ENCODE results near the gene RBM38. TPM values are rescaled to one million over a fixed set of nuclear protein-coding genes. Genes with fewer than 3 reads are reported as not detected.

Gene RBM38
- total RNA-seq, 2 experiments from 2014 or later: 142 to 144 TPM

DNA sequence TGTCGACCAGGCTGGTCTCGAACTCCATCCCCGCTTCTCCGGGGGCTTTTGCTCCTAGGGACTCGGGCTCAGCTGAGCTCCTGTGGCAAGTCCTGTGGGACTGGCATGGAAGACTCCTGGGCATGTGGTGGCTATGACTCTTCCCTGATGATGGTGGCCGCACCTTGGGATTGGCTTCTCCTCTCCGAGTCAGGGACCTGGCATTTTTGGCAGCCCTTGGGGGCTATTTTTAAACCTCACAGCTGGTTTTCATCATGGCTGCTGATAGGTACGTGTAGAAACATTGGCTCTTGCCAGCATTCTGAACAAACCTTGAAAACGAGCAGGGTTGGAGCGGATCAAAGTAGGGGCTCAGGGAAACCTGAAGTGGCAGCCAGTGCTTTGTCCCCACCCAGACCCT lies 54.1 kb downstream of the RBM38 start:
- no peaks in the 10 kb centered on the region for H3K9me3 Mint-ChIP-seq
- H3K4me1 Mint-ChIP-seq: peaks cover 2% of the 10 kb centered on the region
- H3K27ac Mint-ChIP-seq: peak overlapping the region; percentile 16
- no peak overlapping the region for H3K4me3 Mint-ChIP-seq
- no peak for DNase-seq
- no peaks in the 10 kb centered on the region for H3K27me3 Mint-ChIP-seq
- H3K36me3 Mint-ChIP-seq: no peaks in the 10 kb centered on the region

DNA sequence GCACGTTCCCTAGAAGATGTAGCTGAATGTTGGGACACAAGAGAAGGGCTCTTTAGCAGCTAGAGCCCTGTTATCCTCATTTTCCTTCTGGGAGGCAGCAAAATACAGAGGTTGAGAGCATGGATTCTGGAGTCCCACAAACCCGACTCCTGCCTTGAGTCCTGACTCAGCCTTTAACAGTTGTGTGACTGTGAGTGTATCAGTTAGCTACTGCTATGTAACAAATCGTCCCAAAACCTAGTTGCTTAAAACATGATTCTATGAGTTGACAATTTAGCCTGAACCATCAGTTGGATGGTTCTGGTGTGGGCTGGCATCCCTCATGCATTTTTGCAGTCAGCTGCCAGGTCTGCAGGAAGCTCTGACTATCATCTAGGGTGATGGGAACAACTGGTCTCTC lies 54.6 kb downstream of the RBM38 start:
- peaks cover 7% of the 10 kb centered on the region for H3K4me1 Mint-ChIP-seq
- no peak overlapping the region for H3K27ac Mint-ChIP-seq
- DNase-seq: no peak
- no peaks in the 10 kb centered on the region for H3K27me3 Mint-ChIP-seq
- no peaks in the 10 kb centered on the region for H3K9me3 Mint-ChIP-seq
- no peaks in the 10 kb centered on the region for H3K36me3 Mint-ChIP-seq
- H3K4me3 Mint-ChIP-seq: no peak overlapping the region

DNA sequence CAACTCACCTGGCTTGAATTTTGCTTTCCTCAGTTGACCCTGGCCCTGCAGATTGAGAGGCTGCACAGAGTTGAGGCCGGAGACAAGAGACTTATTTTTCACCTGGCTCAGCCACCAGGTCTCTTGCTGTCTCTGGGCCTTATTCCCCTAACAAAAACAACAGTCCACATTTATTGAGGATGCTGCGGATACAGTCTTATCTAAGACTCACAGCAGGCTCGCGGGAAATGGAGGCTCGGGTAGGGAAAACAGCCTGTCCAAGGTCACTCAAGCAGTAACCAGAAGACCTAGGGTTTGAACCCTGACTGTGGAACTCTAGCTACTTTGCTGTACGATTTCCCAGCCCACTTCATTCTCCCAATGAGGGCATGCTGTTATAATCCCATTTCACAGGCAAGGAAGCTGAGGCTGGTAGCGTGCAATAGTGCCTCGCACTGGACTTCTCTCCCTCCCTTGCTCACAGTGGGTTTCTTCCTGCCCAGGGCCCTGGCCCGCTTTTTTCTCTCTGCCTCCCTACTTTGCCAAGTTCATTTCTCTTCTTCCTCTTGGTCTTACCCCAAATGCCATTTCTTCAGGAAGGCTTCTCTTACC lies 57.7 kb downstream of the RBM38 start:
- H3K4me1 Mint-ChIP-seq: peaks cover 21% of the 10 kb centered on the region
- no peak overlapping the region for H3K4me3 Mint-ChIP-seq
- H3K27me3 Mint-ChIP-seq: no peaks in the 10 kb centered on the region
- no peak for DNase-seq
- peaks cover 5% of the 10 kb centered on the region for H3K36me3 Mint-ChIP-seq
- H3K27ac Mint-ChIP-seq: no peak overlapping the region
- no peaks in the 10 kb centered on the region for H3K9me3 Mint-ChIP-seq

DNA sequence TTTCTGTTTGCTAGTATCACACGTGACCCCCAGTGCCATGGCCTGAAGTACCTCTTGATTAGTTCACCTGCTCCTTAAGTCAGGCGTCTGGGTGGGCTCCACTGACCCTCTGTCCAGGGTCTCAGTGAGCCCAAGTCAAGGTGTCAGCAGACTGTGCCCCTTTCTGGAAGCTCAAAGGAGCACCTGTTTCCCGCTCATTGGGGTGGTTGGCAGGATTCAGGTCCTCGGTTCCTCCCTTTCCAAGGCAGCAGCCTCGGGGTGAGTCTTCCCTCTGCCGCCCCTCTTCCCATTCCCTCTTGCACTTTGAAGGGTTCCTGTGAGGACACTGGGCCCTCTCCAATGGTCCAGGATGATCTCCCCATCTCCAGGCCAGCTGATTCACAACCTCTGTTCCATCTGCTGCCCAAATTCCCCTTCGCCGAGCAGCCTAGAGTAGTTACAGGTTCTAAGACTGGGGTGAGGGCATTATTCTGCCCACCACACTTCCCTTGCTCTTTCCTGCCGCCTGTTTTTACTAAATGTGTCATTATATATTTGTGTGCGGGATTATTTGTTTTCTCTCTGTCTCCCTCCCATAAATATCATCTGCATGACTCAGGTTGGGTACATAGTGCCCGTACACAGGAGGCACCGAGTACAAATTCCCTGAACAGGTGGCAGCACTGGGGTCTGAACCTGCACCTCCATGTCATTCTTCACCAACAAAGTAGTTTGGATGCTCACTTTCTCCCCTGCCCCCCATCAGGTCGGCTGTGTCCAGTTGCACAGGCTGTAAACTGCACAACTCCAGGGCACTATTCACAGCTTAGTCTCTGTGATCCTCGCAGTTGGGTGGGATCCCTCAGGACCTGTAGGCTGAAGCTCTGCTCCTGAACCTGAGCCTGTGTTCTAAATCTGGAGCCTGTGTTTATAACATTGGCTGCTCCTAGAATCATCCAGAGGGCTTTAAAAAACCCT lies 58.5 kb downstream of the RBM38 start:
- no peak overlapping the region for H3K4me3 Mint-ChIP-seq
- H3K9me3 Mint-ChIP-seq: no peaks in the 10 kb centered on the region
- no peak for DNase-seq
- H3K27ac Mint-ChIP-seq: no peak overlapping the region
- H3K27me3 Mint-ChIP-seq: no peaks in the 10 kb centered on the region
- H3K4me1 Mint-ChIP-seq: peaks cover 21% of the 10 kb centered on the region
- peaks cover 5% of the 10 kb centered on the region for H3K36me3 Mint-ChIP-seq

DNA sequence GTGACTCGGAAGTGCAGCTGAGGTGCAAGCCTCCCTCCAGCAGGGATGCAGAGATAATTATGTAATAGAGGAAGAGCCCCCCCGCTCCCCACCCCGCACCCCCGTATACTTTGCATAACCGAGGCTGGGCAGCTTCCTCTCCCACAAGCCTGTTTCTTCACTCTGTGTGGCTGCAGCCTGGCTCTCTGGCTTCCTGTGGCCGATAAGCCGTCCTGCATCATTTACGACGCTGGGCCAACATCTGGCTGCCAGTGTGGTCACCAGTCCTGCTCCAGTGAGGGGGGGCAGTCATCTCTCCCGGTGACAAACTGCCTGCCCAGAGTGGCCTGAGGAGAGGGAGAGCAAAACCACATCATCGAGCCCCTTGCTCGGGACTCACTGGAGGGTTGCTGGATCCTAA lies 59.2 kb downstream of the RBM38 start:
- DNase-seq: no peak
- H3K27ac Mint-ChIP-seq: peak overlapping the region; percentile 15
- no peaks in the 10 kb centered on the region for H3K27me3 Mint-ChIP-seq
- H3K4me3 Mint-ChIP-seq: peak overlapping the region; percentile 46
- H3K36me3 Mint-ChIP-seq: peaks cover 5% of the 10 kb centered on the region
- no peaks in the 10 kb centered on the region for H3K9me3 Mint-ChIP-seq
- H3K4me1 Mint-ChIP-seq: peaks cover 21% of the 10 kb centered on the region

DNA sequence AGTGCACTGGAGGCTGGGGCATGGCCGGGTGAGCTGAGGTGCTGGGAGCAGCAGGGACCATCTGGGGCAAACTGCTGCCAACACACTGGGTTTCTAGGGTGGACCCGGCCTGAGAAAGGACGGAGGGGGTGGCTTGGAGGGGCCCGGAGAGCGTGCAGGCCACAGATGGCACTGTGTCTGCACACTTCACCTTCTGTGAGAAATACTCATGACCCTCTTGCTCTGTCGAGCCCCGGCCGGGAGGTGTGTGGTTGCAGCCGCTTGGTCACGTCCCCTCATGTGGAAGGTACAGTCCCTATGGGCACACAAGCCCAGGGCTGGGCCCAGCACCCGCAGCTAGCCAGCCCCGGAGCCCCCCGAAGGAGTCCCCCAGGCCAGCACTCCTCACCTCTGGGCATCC lies 59.7 kb downstream of the RBM38 start:
- H3K4me3 Mint-ChIP-seq: peak overlapping the region; percentile 46
- H3K27ac Mint-ChIP-seq: peak overlapping the region; percentile 15
- H3K9me3 Mint-ChIP-seq: no peaks in the 10 kb centered on the region
- peaks cover 21% of the 10 kb centered on the region for H3K4me1 Mint-ChIP-seq
- DNase-seq: no peak
- peaks cover 5% of the 10 kb centered on the region for H3K36me3 Mint-ChIP-seq
- H3K27me3 Mint-ChIP-seq: no peaks in the 10 kb centered on the region

DNA sequence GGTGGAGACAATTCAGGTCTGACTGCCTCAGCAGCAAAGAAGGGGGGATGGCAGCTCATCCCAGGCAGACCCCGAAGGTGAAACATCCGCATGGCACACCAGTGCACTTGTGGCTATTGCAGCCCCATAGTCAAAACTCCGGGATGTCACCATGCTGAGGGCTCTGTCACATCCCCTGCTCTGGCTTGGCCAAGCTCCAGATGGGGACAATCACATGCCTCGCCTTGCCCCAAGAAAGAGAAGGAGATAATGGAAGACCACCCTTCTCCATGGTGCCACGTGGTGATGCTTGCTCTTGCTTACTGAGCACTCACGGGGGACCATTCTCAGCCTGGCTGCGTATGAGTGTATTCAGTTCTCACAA lies 60.2 kb downstream of the RBM38 start:
- no peak overlapping the region for H3K4me3 Mint-ChIP-seq
- DNase-seq: no peak
- peaks cover 5% of the 10 kb centered on the region for H3K36me3 Mint-ChIP-seq
- H3K27ac Mint-ChIP-seq: peak overlapping the region; percentile 72
- no peaks in the 10 kb centered on the region for H3K9me3 Mint-ChIP-seq
- H3K27me3 Mint-ChIP-seq: no peaks in the 10 kb centered on the region
- peaks cover 21% of the 10 kb centered on the region for H3K4me1 Mint-ChIP-seq

DNA sequence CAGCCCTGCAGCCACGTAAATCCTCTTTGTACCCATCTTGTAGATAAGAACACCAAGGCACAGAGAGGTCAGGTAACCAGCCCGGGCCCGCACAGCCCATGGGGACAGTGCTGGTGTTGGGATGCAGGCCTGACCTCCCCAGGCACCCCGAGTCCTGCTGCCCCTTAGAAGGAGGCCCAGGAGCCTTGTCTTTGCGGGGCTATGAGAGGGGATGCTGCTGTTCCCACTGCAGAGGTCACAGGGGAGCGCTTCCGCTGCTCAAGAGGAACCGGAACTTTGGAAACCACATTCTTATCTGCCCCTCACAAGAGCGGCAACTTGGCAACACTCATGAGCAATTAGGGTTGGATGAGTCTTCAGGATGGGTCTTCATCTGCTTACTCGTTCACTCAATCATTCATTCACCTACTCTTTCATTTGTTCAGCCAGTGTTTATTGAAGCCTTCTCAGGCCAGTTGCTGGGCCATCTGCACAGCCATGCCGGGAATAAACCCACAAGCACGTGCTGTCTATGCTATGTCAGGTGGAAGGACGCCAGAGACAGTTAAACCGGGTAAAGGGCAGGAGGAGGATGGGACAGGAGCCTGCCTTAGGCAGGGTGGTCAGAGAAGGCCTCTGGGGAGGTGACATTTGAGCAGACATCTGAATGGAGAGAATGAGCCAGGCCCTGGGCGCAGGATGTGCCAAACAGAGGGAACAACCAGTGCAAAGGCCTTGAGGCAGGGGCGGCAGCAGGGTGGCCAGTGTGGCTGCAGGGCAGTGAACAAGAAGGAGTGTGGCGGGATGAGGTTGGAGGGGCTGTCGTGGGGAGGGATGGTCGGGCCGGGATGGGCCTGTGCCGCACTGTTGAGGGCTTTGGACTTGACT lies 60.8 kb downstream of the RBM38 start:
- Mint-ChIP-seq H3K36me3 (peaks cover 5% of the 10 kb centered on the region), H3K27me3 (no peaks in the 10 kb centered on the region), H3K4me3 (peak overlapping the region; percentile 40), H3K4me1 (peaks cover 21% of the 10 kb centered on the region), H3K27ac (peak overlapping the region; percentile 72), H3K9me3 (no peaks in the 10 kb centered on the region)
- DNase-seq: peak; percentile 23

DNA sequence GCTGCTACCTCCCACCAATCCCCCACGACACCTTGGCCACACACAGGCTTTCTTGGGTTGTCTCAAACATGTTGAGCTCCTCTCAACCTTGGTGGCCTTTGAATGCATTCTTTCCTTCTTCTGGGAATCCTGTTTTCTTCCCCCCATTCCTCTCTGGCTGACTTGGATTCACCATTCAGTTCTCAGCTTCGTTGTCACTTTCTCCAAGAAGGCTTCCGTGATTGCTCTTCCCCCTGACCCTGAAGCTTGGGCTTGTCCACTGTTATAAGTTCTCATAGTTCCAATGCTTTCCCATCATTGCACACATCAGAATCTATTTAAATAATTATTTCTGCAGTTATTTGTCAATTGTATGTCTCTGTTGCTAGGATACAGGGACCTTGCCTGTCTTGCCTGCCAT lies 64.2 kb downstream of the RBM38 start:
- Mint-ChIP-seq H3K9me3 (no peaks in the 10 kb centered on the region), H3K4me3 (no peak overlapping the region), H3K36me3 (peaks cover 5% of the 10 kb centered on the region), H3K4me1 (peaks cover 18% of the 10 kb centered on the region), H3K27ac (no peak overlapping the region), H3K27me3 (no peaks in the 10 kb centered on the region)
- no peak for DNase-seq

DNA sequence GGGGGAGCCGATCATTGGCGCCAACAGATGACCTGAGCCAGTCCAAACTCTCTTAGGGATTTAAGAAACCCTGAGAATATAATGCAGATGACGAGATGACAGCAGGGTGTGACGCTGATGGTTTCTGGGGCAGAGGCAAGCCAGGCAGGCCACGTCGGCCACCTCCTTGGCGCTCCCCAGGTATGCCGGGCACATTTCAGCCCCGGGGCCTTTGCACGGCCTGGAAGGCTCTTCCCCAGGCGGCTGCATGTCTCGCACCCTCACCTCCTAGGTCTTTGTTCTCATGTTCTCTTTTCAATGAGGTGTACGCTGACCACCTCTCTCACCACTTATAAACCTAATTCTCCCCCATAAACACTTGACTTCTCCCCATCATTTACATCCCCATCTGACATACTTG lies 64.9 kb downstream of the RBM38 start:
- H3K4me1 Mint-ChIP-seq: peaks cover 13% of the 10 kb centered on the region
- no peak for DNase-seq
- no peaks in the 10 kb centered on the region for H3K9me3 Mint-ChIP-seq
- H3K4me3 Mint-ChIP-seq: no peak overlapping the region
- peaks cover 5% of the 10 kb centered on the region for H3K36me3 Mint-ChIP-seq
- no peak overlapping the region for H3K27ac Mint-ChIP-seq
- H3K27me3 Mint-ChIP-seq: no peaks in the 10 kb centered on the region

DNA sequence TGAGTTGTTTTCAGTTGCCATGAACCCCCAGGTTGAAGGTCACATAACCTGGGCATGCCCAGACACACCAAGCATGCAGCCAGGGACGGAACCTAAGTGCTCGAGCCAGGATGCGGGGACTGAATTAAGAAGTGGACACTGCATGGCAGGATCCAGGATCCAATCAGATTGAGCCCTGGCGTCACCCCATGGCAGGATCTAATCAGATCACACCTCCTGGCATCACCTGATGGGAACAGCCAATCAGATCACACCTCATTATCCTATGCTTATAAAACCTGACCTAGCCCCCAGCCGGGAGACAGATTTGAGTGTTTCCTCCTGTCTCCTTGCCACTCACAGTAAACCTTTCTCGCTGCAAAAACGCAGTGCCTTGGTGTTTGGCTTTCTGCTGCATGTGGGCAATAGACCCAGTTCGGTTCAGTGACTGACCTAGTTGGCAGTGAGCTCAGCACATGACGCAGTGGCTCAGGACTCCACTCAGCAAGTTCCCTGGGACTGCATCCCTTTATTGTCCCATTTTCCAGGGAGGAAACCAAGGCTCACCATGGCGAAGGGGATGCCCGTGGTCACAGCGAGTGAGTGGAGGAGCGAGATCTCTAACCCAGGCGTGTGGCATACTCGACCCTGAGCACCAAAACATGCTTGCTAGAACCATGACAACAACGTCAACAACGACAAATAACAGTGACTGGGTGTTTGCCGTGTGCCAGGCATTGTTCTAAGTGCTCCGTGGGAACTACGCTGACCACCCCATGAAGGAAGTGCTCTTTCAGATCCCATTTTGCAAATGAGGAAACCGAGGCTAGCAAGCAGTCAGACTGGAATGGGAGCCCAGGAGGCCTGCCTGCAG lies 66.3 kb downstream of the RBM38 start:
- no peak for DNase-seq
- Mint-ChIP-seq H3K36me3 (no peaks in the 10 kb centered on the region), H3K4me1 (no peaks in the 10 kb centered on the region), H3K9me3 (no peaks in the 10 kb centered on the region), H3K27ac (no peak overlapping the region), H3K4me3 (no peak overlapping the region), H3K27me3 (no peaks in the 10 kb centered on the region)

DNA sequence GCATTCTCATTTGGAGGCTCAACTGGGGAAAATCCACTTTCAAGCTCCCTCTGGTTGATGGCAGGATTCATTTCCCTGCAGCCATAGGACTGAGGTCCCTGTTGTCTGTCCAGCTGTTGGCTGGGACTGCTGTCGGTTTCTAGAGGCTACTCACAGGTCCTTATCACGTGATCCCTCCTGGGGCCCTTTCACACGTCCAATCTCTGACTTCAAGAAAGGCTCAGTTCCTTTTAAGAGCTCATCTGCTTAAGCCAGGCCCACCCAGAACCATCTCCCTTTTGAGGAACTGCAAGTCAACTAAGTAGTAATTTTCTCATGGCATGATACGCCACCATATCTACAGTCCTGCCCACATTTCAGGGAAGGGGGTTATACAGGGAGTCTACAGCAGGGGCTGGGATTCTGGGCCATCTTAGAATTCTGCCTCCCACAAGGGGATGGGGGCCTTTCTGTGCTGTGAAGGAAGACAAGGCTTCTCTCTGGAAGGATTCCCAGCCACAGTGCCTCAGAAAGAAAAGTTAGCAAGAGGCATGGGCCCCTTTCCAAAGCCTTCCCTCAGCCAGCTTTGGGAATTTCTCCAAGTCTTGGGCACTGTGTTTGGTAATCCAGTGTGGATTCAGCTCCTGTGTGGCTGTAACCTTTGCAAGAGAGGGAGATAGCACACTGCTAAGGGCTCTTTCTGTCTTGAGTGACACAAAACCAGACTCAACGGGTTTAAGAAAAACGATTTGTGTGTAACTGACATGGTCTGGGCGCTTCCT lies 67.4 kb downstream of the RBM38 start:
- H3K27me3 Mint-ChIP-seq: no peaks in the 10 kb centered on the region
- no peaks in the 10 kb centered on the region for H3K9me3 Mint-ChIP-seq
- no peaks in the 10 kb centered on the region for H3K4me1 Mint-ChIP-seq
- no peak overlapping the region for H3K4me3 Mint-ChIP-seq
- H3K27ac Mint-ChIP-seq: no peak overlapping the region
- H3K36me3 Mint-ChIP-seq: no peaks in the 10 kb centered on the region
- DNase-seq: no peak
